Heart left ventricle (tissue), 16 donors: ENCODE results near the gene SLC7A5. TPM values are rescaled to one million over a fixed set of nuclear protein-coding genes. Genes with fewer than 3 reads are reported as not detected.
"Not testable (repeated sequence)": the region's sequence is repeated elsewhere in the genome, so short reads cannot be mapped to it uniquely, and the experiment has no call there.

Experiments
- ATAC-seq, 4 donors: fragments of 200-7000 bp; cut with Tn5 transposase; one replicate each; pipeline ENCODE4 v1.9.1; 2020 to 2022; ENCODE audit warnings: moderate library complexity in 4 of 4, mild to moderate bottlenecking in 3 of 4, moderate number of reproducible peaks in 1 of 4
- DNase-seq, 5 donors: peaks; one replicate each; pipeline ENCODE4 v3.0.0-alpha.2; 2020
- H3K27ac ChIP-seq, 12 donors: fragments of 200-600 bp; sonication (generic) in 4 of 12; one replicate each; pipeline versions ENCODE4 v1.5.0 to v1.8.0; 2016 to 2022; ENCODE audit warnings: mild to moderate bottlenecking in 2 of 12
- H3K27me3 ChIP-seq, 9 donors: fragments of 200-600 bp; sonication (generic) in 2 of 9; one replicate each; pipeline versions ENCODE4 v1.5.1 to v1.8.0; 2016 to 2022; ENCODE audit warnings: mild to moderate bottlenecking in 3 of 9
- H3K36me3 ChIP-seq, 9 donors: fragments of 200-600 bp; sonication (generic) in 2 of 9; one replicate each; pipeline versions ENCODE4 v1.5.0 to v1.8.0; 2018 to 2022; ENCODE audit warnings: mild to moderate bottlenecking in 2 of 9
- H3K4me1 ChIP-seq, 12 donors: fragments of 200-600 bp; sonication (generic) in 4 of 12; one replicate each; pipeline versions ENCODE4 v1.5.0 to v1.8.0; 2016 to 2022; ENCODE audit warnings: mild to moderate bottlenecking in 3 of 12
- H3K4me3 ChIP-seq, 12 donors: fragments of 200-600 bp; sonication (generic) in 4 of 12; one replicate each; pipeline versions ENCODE4 v1.5.0 to v1.8.0; 2017 to 2022; ENCODE audit warnings: mild to moderate bottlenecking in 9 of 12, moderate library complexity in 4 of 12
- H3K9me3 ChIP-seq, 12 donors: fragments of 200-600 bp; sonication (generic) in 4 of 12; one replicate each; pipeline versions ENCODE4 v1.5.0 to v1.8.0; 2016 to 2022; ENCODE audit warnings: mild to moderate bottlenecking in 1 of 12
- POLR2A ChIP-seq, 2 donors: fragments of 450-650 bp; IDR thresholded peaks; one replicate each; pipeline ENCODE4 v1.6.1; 2017; ENCODE audit warnings: antibody characterized with exemption in 2 of 2, mild to moderate bottlenecking in 2 of 2, moderate library complexity in 2 of 2
- WGBS, 4 donors: extraction: QIAGEN DNeasy Blood & Tissue Kit in 2 of 4; methylation state at CpG; one replicate each; pipeline versions ENCODE4 v1.1.5 to v1.1.7; 2013 to 2018; 5-methylcytosine and 5-hydroxymethylcytosine counted together
- intact Hi-C, 10 donors: fragments of 100-400 bp; cut with DNase I; formaldehyde crosslinking; loops; one replicate each; pipeline versions ENCODE4 v1.11.1 to v1.14.2; 2022
- polyA plus RNA-seq, 2 donors: library from polyadenylated mRNA; stranded (reverse); fragments of 200-250 nt; gene quantifications; one replicate each; pipeline ENCODE4 v1.2.3, GENCODE V29; 2013
- total RNA-seq, 9 donors: library from RNA; depleted of rRNA in 2 of 9; stranded (reverse); fragments of >200 nt in 2 of 9; fragmentation: NEBNext Ultra II Directional in 3 of 9; extraction: Animal tissue kit (Norgen Biotek cat#: 25700) in 3 of 9; gene quantifications; one replicate each; pipeline versions ENCODE4 v1.1.0 to v1.2.4, GENCODE V29; 2016 to 2023
- TF ChIP-seq, protein P1 (sequence below), 12 donors: fragments of 200-600 bp; sonication (generic) in 4 of 12; IDR thresholded peaks; one replicate each; pipeline versions ENCODE4 v1.5.0 to v1.8.0; 2018 to 2022; ENCODE audit warnings: antibody characterized with exemption in 12 of 12, mild to moderate bottlenecking in 5 of 12
- donor health status: ischemic (EF 13 %, LVEDD 7.1; RV severe dilation, severe dysfunction).
- donor health status: healthy with polysubstance abuse.
- donor health status: DM: no; HTN: yes; CAD: no.
- donor health status: DM: no; HTN: no; CAD: no.
- donor health status: ischemic (EF 25% LVEDD 6.9; RV normal size, moderate dysfunction).
- donor health status: ischemic (EF 25% LVEDD 5.7; RV mildly dilated, moderate dysfunction).
- donor health status: healthy.
- donor health status: DM: yes; HTN: yes; CAD: no.
- donor health status: ischemic (EF 35%, LVEDD 5.7; RV mildly dilated, moderate dysfunction).
- donor health status: nonischemic (EF 11% LVEDD 7.7; RV severe dilation, severe dysfunction).
- donor health status: DM: yes; HTN: yes; CAD: no.
- donor health status: PGD.
- donor health status: ischemic (EF 29% LVEDD 5.4; RV normal size, mild dysfunction).
- donor health status: nonischemic (EF 23%, LVEDD 6.1; RV moderate dilation, normal function).

Gene SLC7A5
- total and polyA plus RNA-seq, 11 donors, result 1.7 to 12.2 (median 3.2) TPM

DNA sequence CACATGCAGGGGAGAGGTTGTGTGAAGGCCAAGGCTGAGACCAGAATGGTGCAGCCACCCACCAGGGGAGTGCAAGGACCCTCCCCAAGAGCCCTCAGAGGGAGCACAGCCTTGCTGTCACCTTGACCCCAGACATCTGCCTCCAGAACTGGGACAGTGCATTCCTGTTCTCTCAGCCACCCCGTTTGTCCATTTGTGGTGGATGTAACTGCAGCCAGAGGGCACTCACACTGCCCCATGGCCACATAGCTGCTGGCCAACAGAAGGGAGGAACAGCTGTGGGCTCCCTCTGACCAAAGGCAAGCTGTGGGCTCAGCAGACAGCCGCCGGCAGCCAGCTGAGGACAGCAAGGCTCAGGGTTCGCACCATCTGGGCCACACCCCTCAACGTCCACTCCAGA is 53.7 kb downstream of the SLC7A5 start:
- Histone ChIP-seq H3K4me1 (peaks cover 0 to 6% (median 0%) of the 10 kb centered on the region in 12 donors), H3K4me3 (no peak overlapping the region), H3K36me3 (no peaks in the 10 kb centered on the region), H3K27me3 (no peaks in the 10 kb centered on the region), H3K27ac (no peak overlapping the region), H3K9me3 (peaks cover 0 to 28% (median 16%) of the 10 kb centered on the region in 12 donors)
- TF ChIP-seq, protein P1, sequence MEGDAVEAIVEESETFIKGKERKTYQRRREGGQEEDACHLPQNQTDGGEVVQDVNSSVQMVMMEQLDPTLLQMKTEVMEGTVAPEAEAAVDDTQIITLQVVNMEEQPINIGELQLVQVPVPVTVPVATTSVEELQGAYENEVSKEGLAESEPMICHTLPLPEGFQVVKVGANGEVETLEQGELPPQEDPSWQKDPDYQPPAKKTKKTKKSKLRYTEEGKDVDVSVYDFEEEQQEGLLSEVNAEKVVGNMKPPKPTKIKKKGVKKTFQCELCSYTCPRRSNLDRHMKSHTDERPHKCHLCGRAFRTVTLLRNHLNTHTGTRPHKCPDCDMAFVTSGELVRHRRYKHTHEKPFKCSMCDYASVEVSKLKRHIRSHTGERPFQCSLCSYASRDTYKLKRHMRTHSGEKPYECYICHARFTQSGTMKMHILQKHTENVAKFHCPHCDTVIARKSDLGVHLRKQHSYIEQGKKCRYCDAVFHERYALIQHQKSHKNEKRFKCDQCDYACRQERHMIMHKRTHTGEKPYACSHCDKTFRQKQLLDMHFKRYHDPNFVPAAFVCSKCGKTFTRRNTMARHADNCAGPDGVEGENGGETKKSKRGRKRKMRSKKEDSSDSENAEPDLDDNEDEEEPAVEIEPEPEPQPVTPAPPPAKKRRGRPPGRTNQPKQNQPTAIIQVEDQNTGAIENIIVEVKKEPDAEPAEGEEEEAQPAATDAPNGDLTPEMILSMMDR (IDR thresholded peaks at IDR 0.05), result no peak
- TF ChIP-seq POLR2A (IDR thresholded peaks at IDR 0.05), result no peak
- DNase-seq, result no peak
- intact Hi-C loops, result no loop called here
- 25 to 74% (median 65%) methylated on average over 1 to 5 of the region's 5 CpGs for WGBS, 4 donors
- no peak for ATAC-seq

DNA sequence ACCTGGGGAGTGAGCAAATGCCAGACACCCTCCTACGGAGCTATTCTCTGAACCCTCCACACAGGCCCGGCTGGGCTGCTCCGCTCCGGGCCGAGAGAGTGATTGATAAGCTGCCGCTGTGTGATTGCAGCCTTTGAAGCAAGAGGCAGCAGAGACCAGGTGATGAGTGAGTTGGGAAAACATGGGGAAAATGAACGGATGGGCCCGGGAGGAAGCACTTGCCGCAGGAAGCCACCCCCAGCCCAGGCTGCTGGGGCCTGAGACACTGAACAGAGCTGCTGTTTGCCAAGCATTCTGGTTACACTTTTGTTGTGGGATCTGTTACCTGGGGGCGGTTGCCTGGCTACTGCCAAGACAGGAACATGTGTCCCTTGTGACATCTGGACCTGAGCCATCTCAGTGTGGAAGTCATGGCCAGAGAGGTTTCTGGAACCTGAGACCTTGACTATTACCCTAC is 57.1 kb downstream of the SLC7A5 start:
- no peaks in the 10 kb centered on the region for H3K36me3 ChIP-seq
- no peak for TF ChIP-seq POLR2A (IDR thresholded peaks at IDR 0.05)
- TF ChIP-seq, protein P1 (IDR thresholded peaks at IDR 0.05), result no peak
- DNase-seq (no peak), ATAC-seq (peak in 2 of 4 donors; percentile 32 to 43)
- H3K4me1 ChIP-seq, result peaks cover 0 to 8% (median under 1%) of the 10 kb centered on the region in 12 donors
- 7 to 25% (median 22%) methylated on average over 8 to 10 of the region's 10 CpGs for WGBS, 4 donors
- H3K27ac ChIP-seq, result no peak overlapping the region
- peaks cover 0 to 11% (median 7%) of the 10 kb centered on the region in 12 donors for H3K9me3 ChIP-seq
- H3K4me3 ChIP-seq, result no peak overlapping the region
- intact Hi-C loops, result no loop called here
- H3K27me3 ChIP-seq, result no peaks in the 10 kb centered on the region

GRCh38 chr16:87811454-87811853 is 57.9 kb downstream of the SLC7A5 start:
- H3K27ac ChIP-seq, DNase-seq, ATAC-seq, intact Hi-C loops, H3K27me3 ChIP-seq, H3K36me3 ChIP-seq, H3K9me3 ChIP-seq, H3K4me3 ChIP-seq: not testable (repeated sequence)
- H3K4me1 ChIP-seq, result peaks cover 0 to 16% (median 5%) of the 10 kb centered on the region in 12 donors
- 56 to 81% (median 71%) methylated on average over 1 of the region's 1 CpG for WGBS, 4 donors

DNA sequence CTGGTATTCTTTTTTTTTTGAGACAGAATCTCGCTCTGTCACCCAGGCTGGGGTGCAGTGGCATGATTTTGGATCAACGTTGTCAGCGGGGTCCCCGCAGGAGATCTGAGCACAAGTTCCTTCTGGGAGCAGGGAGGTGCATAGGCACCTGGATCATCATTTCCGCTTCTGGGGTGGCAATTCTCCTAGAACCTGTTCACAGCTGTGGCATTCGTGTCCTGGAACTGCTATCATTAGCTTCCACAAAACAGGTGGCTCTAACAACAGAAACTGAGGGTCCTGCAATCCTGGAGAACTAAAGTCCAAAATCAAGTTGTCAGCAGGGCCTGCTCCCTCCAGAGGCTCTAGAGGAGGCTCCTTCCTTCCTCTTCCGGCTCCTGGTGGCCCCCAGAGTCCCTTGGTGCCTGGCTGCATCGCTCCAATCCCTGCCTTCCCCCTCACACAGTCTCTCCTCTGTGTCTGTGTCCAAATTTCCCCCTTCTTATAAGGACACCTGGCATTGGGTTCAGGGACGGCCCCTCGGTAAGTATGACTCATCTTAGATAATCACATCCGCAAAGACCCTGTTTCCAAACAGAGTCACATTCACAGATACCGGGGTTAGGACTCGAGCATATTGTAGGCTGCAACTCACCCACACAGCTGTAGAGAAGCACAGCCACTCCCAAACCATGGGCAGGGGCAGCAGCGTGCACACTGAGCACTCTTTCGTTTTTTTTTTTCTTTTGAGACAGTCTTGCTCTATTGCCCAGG is 60.0 kb downstream of the SLC7A5 start:
- TF ChIP-seq, protein P1 (IDR thresholded peaks at IDR 0.05), result no peak
- no peak for TF ChIP-seq POLR2A (IDR thresholded peaks at IDR 0.05)
- Histone ChIP-seq H3K4me3 (no peak overlapping the region), H3K9me3 (no peaks in the 10 kb centered on the region), H3K27ac (no peak overlapping the region), H3K36me3 (no peaks in the 10 kb centered on the region), H3K4me1 (peaks cover 0 to 20% (median 7%) of the 10 kb centered on the region in 12 donors), H3K27me3 (no peaks in the 10 kb centered on the region)
- intact Hi-C loops, result no loop called here
- 50 to 65% (median 58%) methylated on average over 15 of the region's 15 CpGs for WGBS, 4 donors
- DNase-seq, result no peak
- ATAC-seq, result no peak
